Measurements from ENCODE around the gene FLNB.

FLNB gene

DNA sequence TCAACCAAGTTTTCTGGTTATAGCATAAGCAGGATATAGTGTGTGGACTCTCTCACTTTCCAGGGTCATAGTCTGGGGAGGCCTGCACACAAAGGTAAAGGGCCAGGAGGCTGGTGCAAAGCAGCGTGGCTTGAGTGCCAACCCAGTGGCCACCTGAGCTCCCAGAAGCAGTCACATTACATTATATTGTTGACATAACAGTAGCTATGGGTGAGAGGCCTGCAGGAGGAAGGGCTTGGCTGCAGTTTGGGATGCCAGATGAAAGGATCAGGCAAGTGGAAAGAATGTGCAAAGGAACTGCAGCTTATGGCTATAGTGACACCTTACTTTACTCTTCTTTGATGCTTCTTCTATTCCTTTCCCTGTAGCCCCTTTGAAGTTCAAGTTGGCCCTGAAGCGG lies 96.5 kb downstream of the FLNB start:
- peaks cover 4% of the 10 kb centered on the region for H3K4me1 ChIP-seq (ENCODE audit: insufficient read depth, low read length, severe bottlenecking)
- no peak overlapping the region for H2AFZ ChIP-seq (ENCODE audit: low read length)
- H3K27me3 ChIP-seq (ENCODE audit: insufficient read depth, low read length), result no peaks in the 10 kb centered on the region
- no peak overlapping the region for H3K4me3 ChIP-seq (ENCODE audit: low read depth, low read length, poor library complexity, severe bottlenecking)
- H3K9me2 ChIP-seq (ENCODE audit: low read depth, low read length), result no peaks in the 10 kb centered on the region
- no peak overlapping the region for H3K9ac ChIP-seq (ENCODE audit: low read length)
- H3F3A ChIP-seq (ENCODE audit: insufficient read depth, low read length), result no peaks in the 10 kb centered on the region
- no peak overlapping the region for H3K27ac ChIP-seq (ENCODE audit: low read depth, low read length, poor library complexity, severe bottlenecking)
- peaks cover 20% of the 10 kb centered on the region; the same call in 1 of the 2 replicates for H3K36me3 ChIP-seq (ENCODE audit: insufficient read depth, low read length)
- no peaks in the 10 kb centered on the region for H3K79me2 ChIP-seq (ENCODE audit: insufficient read depth, low read length)
- H3K9me3 ChIP-seq (ENCODE audit: low read length), result no peaks in the 10 kb centered on the region
- no peaks in the 10 kb centered on the region for H4K20me1 ChIP-seq (ENCODE audit: insufficient read depth, low read length)
- no peak for TF ChIP-seq EZH2 (IDR thresholded peaks at IDR 0.05; ENCODE audit: borderline replicate concordance, low read length)
- TF ChIP-seq, protein P1, sequence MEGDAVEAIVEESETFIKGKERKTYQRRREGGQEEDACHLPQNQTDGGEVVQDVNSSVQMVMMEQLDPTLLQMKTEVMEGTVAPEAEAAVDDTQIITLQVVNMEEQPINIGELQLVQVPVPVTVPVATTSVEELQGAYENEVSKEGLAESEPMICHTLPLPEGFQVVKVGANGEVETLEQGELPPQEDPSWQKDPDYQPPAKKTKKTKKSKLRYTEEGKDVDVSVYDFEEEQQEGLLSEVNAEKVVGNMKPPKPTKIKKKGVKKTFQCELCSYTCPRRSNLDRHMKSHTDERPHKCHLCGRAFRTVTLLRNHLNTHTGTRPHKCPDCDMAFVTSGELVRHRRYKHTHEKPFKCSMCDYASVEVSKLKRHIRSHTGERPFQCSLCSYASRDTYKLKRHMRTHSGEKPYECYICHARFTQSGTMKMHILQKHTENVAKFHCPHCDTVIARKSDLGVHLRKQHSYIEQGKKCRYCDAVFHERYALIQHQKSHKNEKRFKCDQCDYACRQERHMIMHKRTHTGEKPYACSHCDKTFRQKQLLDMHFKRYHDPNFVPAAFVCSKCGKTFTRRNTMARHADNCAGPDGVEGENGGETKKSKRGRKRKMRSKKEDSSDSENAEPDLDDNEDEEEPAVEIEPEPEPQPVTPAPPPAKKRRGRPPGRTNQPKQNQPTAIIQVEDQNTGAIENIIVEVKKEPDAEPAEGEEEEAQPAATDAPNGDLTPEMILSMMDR (IDR thresholded peaks at IDR 0.05; ENCODE audit: low read length), result no peak
- H3K4me2 ChIP-seq (ENCODE audit: low read length), result no peak overlapping the region

DNA sequence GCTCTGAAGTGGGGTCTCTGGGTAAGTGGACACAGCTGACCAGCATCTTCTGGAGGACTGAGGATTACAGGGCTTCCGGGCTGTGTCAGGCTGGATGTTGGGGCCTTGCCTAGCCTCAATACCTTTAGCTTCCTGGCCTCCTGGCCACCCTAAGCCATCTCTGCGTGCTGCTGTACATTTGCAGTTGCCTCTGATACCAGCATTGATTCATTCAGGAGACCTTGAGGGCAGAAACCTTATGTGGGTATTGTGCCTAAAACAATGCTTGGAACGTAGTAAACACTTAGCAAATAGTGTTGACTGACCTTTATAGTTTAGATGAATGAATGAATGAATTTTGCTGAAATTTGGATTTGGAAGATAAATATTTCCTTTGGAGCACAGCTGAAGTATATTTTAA lies 97.0 kb downstream of the FLNB start:
- H3K9me3 ChIP-seq (ENCODE audit: low read length), result no peaks in the 10 kb centered on the region
- no peaks in the 10 kb centered on the region for H3K9me2 ChIP-seq (ENCODE audit: low read depth, low read length)
- no peaks in the 10 kb centered on the region for H4K20me1 ChIP-seq (ENCODE audit: insufficient read depth, low read length)
- H3K9ac ChIP-seq (ENCODE audit: low read length), result no peak overlapping the region
- H3K4me3 ChIP-seq (ENCODE audit: low read depth, low read length, poor library complexity, severe bottlenecking), result no peak overlapping the region
- H3K27me3 ChIP-seq (ENCODE audit: insufficient read depth, low read length), result no peaks in the 10 kb centered on the region
- no peaks in the 10 kb centered on the region for H3K79me2 ChIP-seq (ENCODE audit: insufficient read depth, low read length)
- peaks cover 22% of the 10 kb centered on the region; the same call in 1 of the 2 replicates for H3K36me3 ChIP-seq (ENCODE audit: insufficient read depth, low read length)
- no peak overlapping the region for H3K27ac ChIP-seq (ENCODE audit: low read depth, low read length, poor library complexity, severe bottlenecking)
- H3K4me1 ChIP-seq (ENCODE audit: insufficient read depth, low read length, severe bottlenecking), result no peaks in the 10 kb centered on the region
- no peak overlapping the region for H3K4me2 ChIP-seq (ENCODE audit: low read length)
- no peak overlapping the region for H2AFZ ChIP-seq (ENCODE audit: low read length)
- H3F3A ChIP-seq (ENCODE audit: insufficient read depth, low read length), result no peaks in the 10 kb centered on the region
- TF ChIP-seq EZH2 (IDR thresholded peaks at IDR 0.05; ENCODE audit: borderline replicate concordance, low read length), result no peak
- TF ChIP-seq, protein P1 (IDR thresholded peaks at IDR 0.05; ENCODE audit: low read length), result no peak

DNA sequence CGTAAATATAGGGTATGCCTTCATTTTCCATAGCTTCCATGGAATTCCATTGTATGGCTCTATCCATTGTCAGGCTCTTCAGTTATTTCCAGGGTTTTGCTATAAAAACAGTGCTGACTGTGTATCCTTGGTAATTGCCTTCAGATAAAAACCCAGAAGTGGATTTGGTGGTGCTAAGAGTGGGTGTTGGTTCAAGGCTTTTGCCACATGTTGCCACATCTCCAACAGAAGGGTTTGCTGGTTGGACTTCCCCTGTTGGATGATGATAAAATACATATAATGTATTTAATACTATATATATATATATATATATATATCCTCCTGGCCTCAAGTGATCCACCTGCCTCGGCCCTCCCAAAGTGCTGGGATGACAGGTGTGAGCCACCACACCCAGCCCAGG lies 97.8 kb downstream of the FLNB start:
- Histone ChIP-seq H2AFZ (ENCODE audit: low read length) (no peak overlapping the region), H3K4me1 (ENCODE audit: insufficient read depth, low read length, severe bottlenecking) (peaks cover 4% of the 10 kb centered on the region), H3K27me3 (ENCODE audit: insufficient read depth, low read length) (no peaks in the 10 kb centered on the region), H3K27ac (ENCODE audit: low read depth, low read length, poor library complexity, severe bottlenecking) (no peak overlapping the region), H3F3A (ENCODE audit: insufficient read depth, low read length) (no peaks in the 10 kb centered on the region), H3K4me2 (ENCODE audit: low read length) (no peak overlapping the region), H4K20me1 (ENCODE audit: insufficient read depth, low read length) (no peaks in the 10 kb centered on the region), H3K36me3 (ENCODE audit: insufficient read depth, low read length) (peaks cover 22% of the 10 kb centered on the region; the same call in 1 of the 2 replicates), H3K79me2 (ENCODE audit: insufficient read depth, low read length) (no peaks in the 10 kb centered on the region), H3K9me2 (ENCODE audit: low read depth, low read length) (no peaks in the 10 kb centered on the region), H3K9me3 (ENCODE audit: low read length) (no peaks in the 10 kb centered on the region), H3K4me3 (ENCODE audit: low read depth, low read length, poor library complexity, severe bottlenecking) (no peak overlapping the region), H3K9ac (ENCODE audit: low read length) (no peak overlapping the region)
- TF ChIP-seq, protein P1 (IDR thresholded peaks at IDR 0.05; ENCODE audit: low read length), result no peak
- TF ChIP-seq EZH2 (IDR thresholded peaks at IDR 0.05; ENCODE audit: borderline replicate concordance, low read length), result no peak
